ENCODE data around the gene MAPKAP1. TPM values are rescaled to one million over a fixed set of nuclear protein-coding genes. Genes with fewer than 3 reads are reported as not detected.

The MAPKAP1 gene
- total RNA-seq, 2 experiments from 2014 or later: 53.2 to 59.4 TPM

DNA sequence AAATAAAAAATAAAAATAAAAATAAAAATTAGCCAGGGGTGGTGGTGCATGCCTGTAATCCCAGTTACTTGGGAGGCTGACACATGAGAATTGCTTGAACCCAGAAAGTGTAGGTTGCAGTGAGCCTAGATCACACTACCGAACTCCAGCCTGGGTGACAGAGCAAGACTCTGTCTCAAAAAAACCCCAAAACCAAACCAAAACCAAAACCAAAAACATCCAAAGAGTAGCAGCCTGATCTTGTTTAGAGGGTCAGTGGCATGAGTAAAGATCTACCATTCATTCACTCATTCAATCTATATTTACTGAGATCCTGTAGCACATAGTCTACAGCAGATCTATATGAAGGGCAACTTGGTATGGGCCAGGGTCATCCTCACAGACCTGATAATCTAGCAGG is 202.4 kb downstream of the MAPKAP1 start:
- ATAC-seq (no peak), DNase-seq (no peak)
- H3K27ac Mint-ChIP-seq: peak overlapping the region; percentile 44
- peaks cover 8% of the 10 kb centered on the region for H3K36me3 Mint-ChIP-seq
- no peaks in the 10 kb centered on the region for H3K9me3 Mint-ChIP-seq (ENCODE audit: low read depth)
- peaks cover 10% of the 10 kb centered on the region for H3K4me1 Mint-ChIP-seq
- no peak overlapping the region for H3K4me3 Mint-ChIP-seq
- CTCF ChIA-PET: no interaction called here
- no peaks in the 10 kb centered on the region for H3K27me3 Mint-ChIP-seq

DNA sequence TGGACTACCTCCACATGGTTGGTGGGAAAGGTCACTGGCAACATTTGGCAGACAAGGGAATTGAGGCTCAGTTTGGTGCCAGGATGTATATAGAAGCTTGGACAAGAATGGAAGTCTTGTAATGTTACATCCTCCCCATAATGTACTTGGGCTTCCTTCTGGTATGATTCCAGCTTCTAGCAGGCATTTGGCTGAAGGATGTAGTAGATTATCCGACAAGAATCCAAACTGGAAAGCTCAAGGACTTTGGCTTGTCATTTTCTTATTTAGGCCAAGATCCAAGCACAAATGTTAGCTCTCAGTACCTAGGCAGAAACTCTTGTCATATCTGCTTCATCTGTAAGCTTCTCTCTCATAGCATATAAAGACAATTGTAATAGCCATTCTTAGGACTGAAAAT is 209.1 kb downstream of the MAPKAP1 start:
- Mint-ChIP-seq H3K4me3 (no peak overlapping the region), H3K4me1 (no peaks in the 10 kb centered on the region), H3K9me3 (ENCODE audit: low read depth) (no peaks in the 10 kb centered on the region), H3K27me3 (no peaks in the 10 kb centered on the region), H3K36me3 (no peaks in the 10 kb centered on the region), H3K27ac (no peak overlapping the region)
- CTCF ChIA-PET: no interaction called here
- ATAC-seq: no peak
- DNase-seq: no peak

DNA sequence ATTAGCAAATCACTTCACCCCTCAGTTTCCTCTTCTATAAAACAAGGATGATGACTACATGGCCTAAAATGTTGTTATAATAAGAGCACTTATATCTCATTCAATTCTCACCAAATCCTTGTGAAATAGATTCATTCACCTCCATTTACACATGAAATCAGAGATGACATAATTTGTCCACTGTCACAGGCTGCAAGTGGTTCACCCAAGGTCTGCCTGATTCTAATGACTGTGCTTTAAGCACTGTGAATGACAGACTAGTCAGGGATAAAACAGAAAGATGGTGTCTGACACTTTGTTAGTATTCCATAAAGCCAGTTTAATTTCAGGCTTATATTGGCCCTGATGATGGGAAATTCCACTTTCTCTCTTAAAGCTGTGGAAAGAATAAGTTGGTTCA is 209.5 kb downstream of the MAPKAP1 start:
- no peak overlapping the region for H3K4me3 Mint-ChIP-seq
- CTCF ChIA-PET: no interaction called here
- H3K9me3 Mint-ChIP-seq (ENCODE audit: low read depth): no peaks in the 10 kb centered on the region
- no peaks in the 10 kb centered on the region for H3K36me3 Mint-ChIP-seq
- H3K4me1 Mint-ChIP-seq: no peaks in the 10 kb centered on the region
- H3K27me3 Mint-ChIP-seq: no peaks in the 10 kb centered on the region
- H3K27ac Mint-ChIP-seq: no peak overlapping the region
- no peak for ATAC-seq
- no peak for DNase-seq

DNA sequence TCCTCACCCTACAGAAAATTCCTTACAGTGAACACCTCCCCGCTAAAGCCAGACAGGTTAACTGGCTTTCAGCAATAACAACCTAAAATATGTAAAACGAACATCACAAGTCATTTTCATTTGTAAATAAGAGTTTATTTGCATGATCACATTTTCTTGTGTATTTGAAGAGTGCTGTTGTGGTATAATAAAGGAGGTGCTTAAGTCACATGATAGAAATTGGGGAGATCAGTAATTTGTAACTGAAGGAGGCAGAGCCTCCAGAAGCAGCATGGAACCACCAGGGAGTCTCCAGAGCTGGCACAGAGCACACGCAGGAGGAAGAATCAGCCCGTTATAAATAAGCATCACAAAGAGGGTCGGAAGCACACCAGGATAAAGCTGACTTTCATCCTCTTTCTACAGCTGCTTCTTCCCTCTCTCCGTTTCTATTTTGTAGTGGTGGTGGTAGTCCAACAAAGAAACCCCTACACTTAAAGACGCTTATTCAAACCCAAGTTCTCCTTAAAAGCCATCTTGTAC is 210.6 kb downstream of the MAPKAP1 start:
- no peak for DNase-seq
- Mint-ChIP-seq H3K36me3 (no peaks in the 10 kb centered on the region), H3K4me3 (no peak overlapping the region), H3K4me1 (no peaks in the 10 kb centered on the region), H3K27me3 (no peaks in the 10 kb centered on the region), H3K9me3 (ENCODE audit: low read depth) (no peaks in the 10 kb centered on the region), H3K27ac (no peak overlapping the region)
- CTCF ChIA-PET: no interaction called here
- ATAC-seq: no peak

DNA sequence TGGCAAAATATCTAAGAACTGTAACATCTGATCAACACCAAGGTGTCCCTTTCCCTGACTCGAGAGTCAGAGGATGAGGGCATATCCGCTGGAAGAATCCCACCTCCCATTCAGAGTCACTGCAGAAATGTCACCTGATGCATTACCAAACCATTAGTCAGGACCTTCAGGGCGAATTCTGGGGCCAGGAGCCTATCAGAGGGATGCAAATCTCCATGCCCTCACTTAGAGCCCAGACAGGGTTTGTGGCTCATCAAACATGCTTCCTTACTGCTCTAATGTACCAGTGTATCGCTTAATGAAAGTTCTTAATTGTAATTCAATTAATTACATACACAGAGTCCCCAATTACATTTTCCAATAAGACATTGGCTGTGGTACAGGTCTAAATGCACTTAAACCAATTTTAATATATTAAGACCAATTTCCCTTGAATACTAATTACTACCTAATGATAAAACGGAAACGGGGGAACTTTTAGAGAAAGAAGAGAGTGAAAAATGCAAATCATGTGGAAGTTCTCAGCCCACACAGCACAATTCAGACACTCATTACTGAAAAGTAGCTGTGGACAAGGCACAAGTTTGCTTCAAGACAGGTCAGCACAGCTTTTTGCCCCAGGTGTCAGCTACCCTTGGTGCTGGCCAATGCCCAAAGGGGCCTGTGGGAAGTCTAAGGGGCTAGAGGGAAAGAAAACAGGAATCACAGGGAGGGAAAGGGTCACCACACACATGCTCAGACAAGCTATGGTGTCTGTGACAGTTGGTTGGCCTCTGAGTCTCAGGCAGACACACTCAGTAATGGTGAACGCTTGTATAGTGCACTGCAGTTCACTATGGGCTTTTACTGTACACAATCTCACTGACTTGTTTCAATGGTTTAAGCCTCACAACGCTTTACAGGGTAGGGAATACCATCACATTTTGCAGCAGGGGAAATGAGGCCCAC is 211.6 kb downstream of the MAPKAP1 start:
- Mint-ChIP-seq H3K27me3 (no peaks in the 10 kb centered on the region), H3K36me3 (no peaks in the 10 kb centered on the region), H3K4me1 (no peaks in the 10 kb centered on the region), H3K9me3 (ENCODE audit: low read depth) (no peaks in the 10 kb centered on the region), H3K4me3 (no peak overlapping the region), H3K27ac (no peak overlapping the region)
- CTCF ChIA-PET: no interaction called here
- ATAC-seq (no peak), DNase-seq (no peak)

DNA sequence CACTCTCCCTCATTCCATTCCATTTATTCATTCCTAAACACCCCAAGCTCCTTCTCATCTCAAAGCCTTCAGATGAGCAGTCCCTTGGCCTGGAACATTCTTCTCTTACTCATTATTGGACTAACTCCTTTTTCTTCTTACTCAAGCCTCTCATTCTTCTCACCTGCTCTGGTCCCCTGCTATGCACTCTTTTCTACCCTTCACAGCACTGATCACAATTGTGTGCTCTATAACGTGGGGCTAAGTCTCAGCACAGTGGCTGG is 212.4 kb downstream of the MAPKAP1 start:
- Mint-ChIP-seq H3K4me3 (no peak overlapping the region), H3K36me3 (no peaks in the 10 kb centered on the region), H3K4me1 (no peaks in the 10 kb centered on the region), H3K9me3 (ENCODE audit: low read depth) (no peaks in the 10 kb centered on the region), H3K27ac (no peak overlapping the region), H3K27me3 (no peaks in the 10 kb centered on the region)
- CTCF ChIA-PET: no interaction called here
- DNase-seq: no peak
- no peak for ATAC-seq

DNA sequence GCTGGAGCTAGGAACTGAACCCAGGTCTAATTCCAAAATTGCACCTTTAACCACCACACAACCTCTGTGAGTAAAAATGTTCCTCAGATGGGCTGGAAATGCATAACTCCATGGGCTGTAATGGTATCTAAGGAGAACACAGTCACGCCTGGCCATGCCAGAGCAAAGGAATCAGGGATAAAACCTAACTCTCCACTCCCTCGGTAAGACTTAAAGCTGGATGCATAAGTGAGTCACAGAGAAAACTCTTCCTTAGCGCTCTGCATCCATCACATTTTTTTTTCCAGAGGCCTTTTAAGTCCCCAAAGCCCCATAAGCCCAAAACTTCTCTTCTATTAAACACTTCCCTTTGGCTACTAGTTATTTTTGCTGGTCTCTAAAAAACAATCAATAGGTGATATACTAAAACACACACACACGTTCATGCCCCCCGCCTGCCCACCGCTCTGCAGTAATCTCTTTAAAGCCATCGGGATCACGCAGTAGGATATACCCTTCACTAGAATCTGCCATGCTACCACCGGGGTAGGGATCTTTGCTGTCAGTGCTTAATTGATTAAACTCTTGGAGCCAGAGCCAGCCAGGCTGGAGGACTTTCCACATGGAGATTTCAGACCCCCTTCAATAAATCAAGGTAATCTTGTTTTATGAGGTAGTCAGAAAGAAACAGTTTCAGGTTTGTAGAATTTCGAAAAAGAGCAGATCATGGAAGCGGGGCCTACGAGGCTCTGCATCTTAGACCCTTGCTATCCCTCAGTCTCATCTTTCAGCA is 212.9 kb downstream of the MAPKAP1 start:
- CTCF ChIA-PET: interaction anchor here (1.8 kb wide), 1 partner anchor 101 kb away, joined by 3 read pairs; no protein-coding TSS in a partner anchor
- no peaks in the 10 kb centered on the region for H3K27me3 Mint-ChIP-seq
- no peak overlapping the region for H3K27ac Mint-ChIP-seq
- no peak overlapping the region for H3K4me3 Mint-ChIP-seq
- H3K4me1 Mint-ChIP-seq: no peaks in the 10 kb centered on the region
- no peaks in the 10 kb centered on the region for H3K36me3 Mint-ChIP-seq
- no peaks in the 10 kb centered on the region for H3K9me3 Mint-ChIP-seq (ENCODE audit: low read depth)
- ATAC-seq (no peak), DNase-seq (no peak)

DNA sequence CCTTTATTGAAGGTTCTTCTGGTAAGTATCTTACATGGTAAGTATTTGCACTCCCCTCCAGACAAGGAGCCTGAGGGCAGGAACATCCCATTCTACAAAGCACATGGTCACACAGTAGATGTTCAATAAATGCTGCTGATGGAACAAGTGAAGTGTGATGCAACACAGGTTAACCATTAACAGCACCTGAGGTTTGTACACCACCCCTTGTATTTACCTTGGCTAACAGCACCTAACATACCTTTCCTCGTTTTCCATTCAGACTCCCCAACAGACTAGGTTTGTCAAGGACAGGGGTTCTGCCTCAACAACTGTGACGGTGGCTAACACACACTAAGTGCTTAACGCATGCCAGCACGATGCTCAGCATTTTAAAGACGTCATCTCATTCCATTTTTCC is 213.6 kb downstream of the MAPKAP1 start:
- no peak for DNase-seq
- Mint-ChIP-seq H3K9me3 (ENCODE audit: low read depth) (no peaks in the 10 kb centered on the region), H3K36me3 (no peaks in the 10 kb centered on the region), H3K4me3 (no peak overlapping the region), H3K27ac (no peak overlapping the region), H3K4me1 (no peaks in the 10 kb centered on the region), H3K27me3 (no peaks in the 10 kb centered on the region)
- no peak for ATAC-seq
- CTCF ChIA-PET: interaction anchor here (1.8 kb wide), 1 partner anchor 101 kb away, joined by 3 read pairs; no protein-coding TSS in a partner anchor

DNA sequence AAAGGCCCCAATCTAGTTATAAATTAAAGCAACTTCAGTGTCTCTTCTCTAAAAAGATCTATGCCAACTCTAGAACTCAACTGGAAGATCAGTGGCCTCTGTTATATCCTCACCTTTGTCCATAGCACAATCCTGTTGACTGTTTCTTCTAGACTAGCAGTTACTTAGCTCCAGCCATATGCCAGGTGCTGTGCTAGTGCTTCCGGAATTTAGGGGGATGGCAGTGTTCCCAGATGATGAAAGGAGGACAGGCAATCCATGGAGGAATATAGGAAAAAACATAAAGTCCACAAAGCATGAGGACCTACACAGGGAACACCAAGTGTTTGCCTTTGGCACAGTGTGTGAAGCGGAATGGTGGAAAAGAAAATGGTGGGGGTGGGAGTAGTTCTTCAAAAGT is 214.3 kb downstream of the MAPKAP1 start:
- no peaks in the 10 kb centered on the region for H3K9me3 Mint-ChIP-seq (ENCODE audit: low read depth)
- no peaks in the 10 kb centered on the region for H3K27me3 Mint-ChIP-seq
- no peak overlapping the region for H3K27ac Mint-ChIP-seq
- DNase-seq (no peak), ATAC-seq (no peak)
- H3K4me3 Mint-ChIP-seq: no peak overlapping the region
- H3K4me1 Mint-ChIP-seq: no peaks in the 10 kb centered on the region
- no peaks in the 10 kb centered on the region for H3K36me3 Mint-ChIP-seq
- CTCF ChIA-PET: interaction anchor here (1.0 to 1.8 kb wide), 2 partner anchors 85 to 102 kb away, joined by 3 read pairs; no protein-coding TSS in a partner anchor

DNA sequence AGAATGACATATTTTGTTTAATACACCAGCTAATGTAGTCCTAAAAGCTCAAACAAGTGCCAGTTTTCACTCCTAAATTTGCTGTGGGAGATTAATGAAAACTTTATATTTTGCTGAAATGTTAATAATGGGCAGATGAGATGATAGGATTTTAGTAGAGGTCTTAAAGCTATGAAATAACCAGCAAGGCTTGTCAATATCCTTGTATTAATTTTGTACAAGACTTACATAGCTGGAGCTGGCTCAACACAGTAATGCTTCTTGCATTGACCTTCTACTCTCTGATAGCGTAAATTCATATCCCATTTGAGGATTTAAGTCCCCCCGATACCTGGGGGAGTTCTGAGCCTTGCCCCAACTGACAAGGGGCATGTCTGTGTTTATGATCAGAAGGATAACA is 219.2 kb downstream of the MAPKAP1 start:
- DNase-seq (no peak), ATAC-seq (no peak)
- no peaks in the 10 kb centered on the region for H3K4me1 Mint-ChIP-seq
- CTCF ChIA-PET: no interaction called here
- H3K36me3 Mint-ChIP-seq: peaks cover 2% of the 10 kb centered on the region
- no peak overlapping the region for H3K4me3 Mint-ChIP-seq
- no peaks in the 10 kb centered on the region for H3K9me3 Mint-ChIP-seq (ENCODE audit: low read depth)
- no peaks in the 10 kb centered on the region for H3K27me3 Mint-ChIP-seq
- H3K27ac Mint-ChIP-seq: no peak overlapping the region

DNA sequence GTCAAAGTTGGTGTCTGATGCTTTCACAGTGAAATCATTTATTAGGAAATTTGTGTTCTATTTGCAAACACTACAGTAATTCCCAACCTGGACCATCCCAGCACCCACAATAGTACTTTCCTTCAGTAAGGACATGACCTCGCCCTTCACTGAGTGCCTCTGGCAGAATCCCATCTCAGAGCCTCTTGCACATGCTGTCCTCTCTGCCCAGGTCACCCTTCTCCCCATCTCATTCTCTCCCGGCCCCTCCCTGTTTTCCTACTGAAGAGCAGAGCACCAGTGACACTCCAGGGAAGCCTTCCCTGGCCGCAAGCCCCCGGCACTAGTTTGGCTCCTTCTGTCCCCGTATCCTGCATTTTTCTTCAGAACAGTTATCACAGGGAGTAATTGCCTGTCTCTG is 220.4 kb downstream of the MAPKAP1 start:
- no peaks in the 10 kb centered on the region for H3K27me3 Mint-ChIP-seq
- H3K9me3 Mint-ChIP-seq (ENCODE audit: low read depth): no peaks in the 10 kb centered on the region
- DNase-seq: no peak
- CTCF ChIA-PET: no interaction called here
- H3K36me3 Mint-ChIP-seq: peaks cover 5% of the 10 kb centered on the region
- no peak overlapping the region for H3K27ac Mint-ChIP-seq
- H3K4me3 Mint-ChIP-seq: no peak overlapping the region
- no peak for ATAC-seq
- H3K4me1 Mint-ChIP-seq: no peaks in the 10 kb centered on the region

DNA sequence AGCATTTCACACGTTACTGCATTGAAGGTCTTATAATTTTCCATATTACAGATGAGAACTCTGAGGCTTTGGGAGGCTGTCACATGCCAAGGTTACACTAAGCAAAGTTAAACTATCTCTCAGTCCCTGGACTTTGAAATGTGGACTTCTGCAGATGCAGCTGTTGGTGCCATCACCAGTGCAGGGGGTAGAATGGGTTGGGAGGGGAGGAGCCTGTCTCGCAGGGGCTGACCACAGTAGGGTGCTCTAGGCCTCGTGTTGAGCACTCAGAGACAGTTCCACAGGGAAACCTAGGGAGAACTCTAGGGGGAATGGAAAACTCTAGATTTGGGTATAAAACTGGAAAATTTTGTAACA is 220.9 kb downstream of the MAPKAP1 start:
- Mint-ChIP-seq H3K9me3 (ENCODE audit: low read depth) (no peaks in the 10 kb centered on the region), H3K36me3 (peaks cover 5% of the 10 kb centered on the region), H3K27ac (no peak overlapping the region), H3K4me1 (no peaks in the 10 kb centered on the region), H3K4me3 (no peak overlapping the region), H3K27me3 (no peaks in the 10 kb centered on the region)
- ATAC-seq (no peak), DNase-seq (no peak)
- CTCF ChIA-PET: no interaction called here

DNA sequence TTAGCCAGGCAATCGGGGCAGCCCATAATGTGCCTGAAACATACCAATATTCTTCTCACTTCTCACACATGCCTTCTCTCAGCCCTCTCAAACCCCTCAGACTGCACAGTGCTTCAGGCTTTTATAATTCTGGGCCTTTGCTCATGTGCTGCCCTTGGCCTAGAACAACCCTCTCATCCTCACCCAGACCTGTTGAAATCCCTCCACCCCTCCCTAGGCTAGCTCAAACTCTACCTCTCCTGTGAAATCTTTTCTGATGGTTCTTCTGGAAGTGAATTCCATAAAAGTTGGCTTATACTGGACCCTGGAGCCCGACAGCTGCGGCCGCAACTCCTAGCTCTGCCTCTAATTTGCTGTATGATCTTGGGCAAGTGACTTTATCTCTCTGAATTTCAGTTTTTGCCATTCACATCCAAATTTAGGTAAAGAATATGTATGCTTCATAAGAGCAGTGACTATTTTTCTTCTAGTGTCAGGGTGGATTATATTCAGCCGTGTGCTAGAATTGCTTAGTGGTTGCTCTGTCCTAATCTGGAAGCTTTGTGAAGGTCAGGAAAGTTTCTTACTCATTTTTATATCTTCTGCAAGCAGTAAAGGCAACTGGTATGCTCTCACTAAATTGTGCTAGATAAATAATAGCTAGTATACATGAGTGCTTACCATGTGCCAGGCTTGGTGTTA is 221.4 kb downstream of the MAPKAP1 start:
- ATAC-seq (no peak), DNase-seq (no peak)
- H3K27ac Mint-ChIP-seq: no peak overlapping the region
- H3K27me3 Mint-ChIP-seq: no peaks in the 10 kb centered on the region
- CTCF ChIA-PET: no interaction called here
- H3K36me3 Mint-ChIP-seq: peaks cover 5% of the 10 kb centered on the region
- H3K4me3 Mint-ChIP-seq: no peak overlapping the region
- no peaks in the 10 kb centered on the region for H3K9me3 Mint-ChIP-seq (ENCODE audit: low read depth)
- no peaks in the 10 kb centered on the region for H3K4me1 Mint-ChIP-seq

Data from activated CD8-positive, alpha-beta memory T cell treated with anti-CD3 and anti-CD28 coated beads, Interleukin-2, amount 10 ng/mL, durations not matched to agents 7 days and 5 days (primary cell).